RWPE1 (cell line): Measurements from ENCODE around the gene ADGRB2.

Source experiments
- CTCF ChIA-PET: fragments of 350-600 bp; sonication (Branson Sonifier 250); formaldehyde crosslinking; extraction: SDS; loops from one replicate; lab custom pipeline; 2021; lab: Yijun Ruan, JAX
- POLR2A ChIA-PET: fragments of 400-600 bp; formaldehyde crosslinking; extraction: SDS; loops from one replicate; lab custom pipeline; 2020; ENCODE audit warnings: antibody characterized with exemption; ENCODE audit not compliant: low non-redundant PET; lab: Yijun Ruan, JAX
- DNase-seq: peaks from one replicate; pipeline ENCODE4 v3.0.0; 2012; ENCODE audit warnings: low spot score
- H3K27ac ChIP-seq: fragments of 450-650 bp; 2 replicates; pipeline ENCODE4 v1.5.1; 2017
- TF ChIP-seq, protein P1 (sequence below): fragments of 450-650 bp; conservative IDR thresholded peaks from 2 replicates; pipeline ENCODE4 v1.5.1; 2017; ENCODE audit warnings: low read depth, mild to moderate bottlenecking

The ADGRB2 gene, protein sequence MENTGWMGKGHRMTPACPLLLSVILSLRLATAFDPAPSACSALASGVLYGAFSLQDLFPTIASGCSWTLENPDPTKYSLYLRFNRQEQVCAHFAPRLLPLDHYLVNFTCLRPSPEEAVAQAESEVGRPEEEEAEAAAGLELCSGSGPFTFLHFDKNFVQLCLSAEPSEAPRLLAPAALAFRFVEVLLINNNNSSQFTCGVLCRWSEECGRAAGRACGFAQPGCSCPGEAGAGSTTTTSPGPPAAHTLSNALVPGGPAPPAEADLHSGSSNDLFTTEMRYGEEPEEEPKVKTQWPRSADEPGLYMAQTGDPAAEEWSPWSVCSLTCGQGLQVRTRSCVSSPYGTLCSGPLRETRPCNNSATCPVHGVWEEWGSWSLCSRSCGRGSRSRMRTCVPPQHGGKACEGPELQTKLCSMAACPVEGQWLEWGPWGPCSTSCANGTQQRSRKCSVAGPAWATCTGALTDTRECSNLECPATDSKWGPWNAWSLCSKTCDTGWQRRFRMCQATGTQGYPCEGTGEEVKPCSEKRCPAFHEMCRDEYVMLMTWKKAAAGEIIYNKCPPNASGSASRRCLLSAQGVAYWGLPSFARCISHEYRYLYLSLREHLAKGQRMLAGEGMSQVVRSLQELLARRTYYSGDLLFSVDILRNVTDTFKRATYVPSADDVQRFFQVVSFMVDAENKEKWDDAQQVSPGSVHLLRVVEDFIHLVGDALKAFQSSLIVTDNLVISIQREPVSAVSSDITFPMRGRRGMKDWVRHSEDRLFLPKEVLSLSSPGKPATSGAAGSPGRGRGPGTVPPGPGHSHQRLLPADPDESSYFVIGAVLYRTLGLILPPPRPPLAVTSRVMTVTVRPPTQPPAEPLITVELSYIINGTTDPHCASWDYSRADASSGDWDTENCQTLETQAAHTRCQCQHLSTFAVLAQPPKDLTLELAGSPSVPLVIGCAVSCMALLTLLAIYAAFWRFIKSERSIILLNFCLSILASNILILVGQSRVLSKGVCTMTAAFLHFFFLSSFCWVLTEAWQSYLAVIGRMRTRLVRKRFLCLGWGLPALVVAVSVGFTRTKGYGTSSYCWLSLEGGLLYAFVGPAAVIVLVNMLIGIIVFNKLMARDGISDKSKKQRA (N-terminal part only)

DNA sequence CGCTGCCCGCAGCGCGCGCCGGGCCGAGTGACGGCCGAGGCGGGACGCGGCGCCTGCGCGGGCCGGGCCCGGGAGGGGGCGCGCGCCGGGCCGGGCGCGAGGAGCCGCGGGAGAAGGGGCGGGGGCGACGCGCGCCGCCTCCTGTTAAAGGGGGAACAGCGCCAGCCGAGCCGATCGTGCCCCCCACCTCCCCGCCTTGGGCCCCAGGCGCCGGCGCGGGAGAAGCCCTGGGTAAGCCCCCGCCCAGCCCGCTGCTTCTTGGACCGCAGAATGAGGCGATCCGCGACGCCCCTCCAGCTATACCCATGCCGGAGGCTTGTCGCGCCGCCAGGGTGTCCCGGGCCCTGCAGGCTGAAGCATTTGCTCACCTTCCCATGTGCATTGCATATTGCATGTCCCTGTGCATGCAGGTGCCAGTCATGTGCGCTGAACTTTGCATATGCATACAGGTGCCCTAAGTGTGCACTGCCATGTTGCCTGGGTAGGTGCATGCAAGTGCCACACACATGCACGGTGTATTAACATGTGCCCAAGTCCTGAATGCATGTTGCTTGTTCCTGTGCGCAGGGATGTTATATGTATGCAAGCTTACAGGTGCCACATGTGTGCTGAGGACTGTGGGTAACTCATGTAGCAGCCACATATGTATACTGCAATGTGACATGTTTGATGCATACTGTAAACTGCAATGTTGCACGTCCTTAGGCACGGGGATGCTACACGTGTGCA is at the start of gene ADGRB2:
Gene ADGRB2 (minus strand): TSS at position 29 of the 729 bp plus-strand sequence. CDS start 7,119 bp downstream, outside the sequence.
- peak within 1 kb of the TSS; percentile 20; the same call in 1 of the 2 replicates for H3K27ac ChIP-seq
- CTCF ChIA-PET: interaction anchor here (1.7 to 3.1 kb wide), 2 partner anchors 11 to 24 kb away, joined by 7 to 18 read pairs; no protein-coding TSS in a partner anchor
- POLR2A ChIA-PET: no interaction called here
- TF ChIP-seq, protein P1, sequence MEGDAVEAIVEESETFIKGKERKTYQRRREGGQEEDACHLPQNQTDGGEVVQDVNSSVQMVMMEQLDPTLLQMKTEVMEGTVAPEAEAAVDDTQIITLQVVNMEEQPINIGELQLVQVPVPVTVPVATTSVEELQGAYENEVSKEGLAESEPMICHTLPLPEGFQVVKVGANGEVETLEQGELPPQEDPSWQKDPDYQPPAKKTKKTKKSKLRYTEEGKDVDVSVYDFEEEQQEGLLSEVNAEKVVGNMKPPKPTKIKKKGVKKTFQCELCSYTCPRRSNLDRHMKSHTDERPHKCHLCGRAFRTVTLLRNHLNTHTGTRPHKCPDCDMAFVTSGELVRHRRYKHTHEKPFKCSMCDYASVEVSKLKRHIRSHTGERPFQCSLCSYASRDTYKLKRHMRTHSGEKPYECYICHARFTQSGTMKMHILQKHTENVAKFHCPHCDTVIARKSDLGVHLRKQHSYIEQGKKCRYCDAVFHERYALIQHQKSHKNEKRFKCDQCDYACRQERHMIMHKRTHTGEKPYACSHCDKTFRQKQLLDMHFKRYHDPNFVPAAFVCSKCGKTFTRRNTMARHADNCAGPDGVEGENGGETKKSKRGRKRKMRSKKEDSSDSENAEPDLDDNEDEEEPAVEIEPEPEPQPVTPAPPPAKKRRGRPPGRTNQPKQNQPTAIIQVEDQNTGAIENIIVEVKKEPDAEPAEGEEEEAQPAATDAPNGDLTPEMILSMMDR: peak; percentile 50
- no peak for DNase-seq

DNA sequence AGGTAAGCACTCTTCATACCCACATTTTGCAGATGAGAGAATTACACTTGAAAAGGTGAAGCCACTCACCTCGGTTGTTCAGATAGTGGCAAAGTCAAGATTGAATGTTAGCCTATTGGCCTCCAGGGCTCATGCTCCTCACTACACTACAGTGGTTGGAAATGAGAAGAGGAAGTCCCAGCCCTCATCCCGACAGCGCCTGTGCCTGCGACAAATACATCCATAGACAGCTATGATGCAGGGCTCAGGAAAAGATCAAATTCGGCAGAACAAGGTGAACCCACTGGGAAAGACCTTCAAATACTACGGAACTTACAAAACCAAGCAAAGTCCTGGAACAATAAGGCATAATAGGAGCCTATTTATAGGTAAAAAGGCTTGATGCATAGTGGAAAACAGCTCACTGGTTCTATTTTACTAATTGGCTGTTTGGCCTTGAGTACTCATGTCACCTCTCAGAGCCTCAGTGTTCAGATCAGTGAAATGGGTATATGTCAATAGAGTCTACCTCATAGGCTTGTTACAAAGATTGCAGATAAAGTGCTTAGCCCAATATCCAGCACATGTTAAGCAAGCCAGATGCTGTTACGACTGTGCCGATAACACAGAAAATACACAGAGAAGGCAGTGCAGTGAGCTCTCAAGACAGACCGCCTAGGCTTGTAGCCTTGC is 48.2 kb upstream of the ADGRB2 start:
- POLR2A ChIA-PET: no interaction called here
- CTCF ChIA-PET: interaction anchor here (0.5 kb wide), 1 partner anchor 44 kb away, joined by 3 read pairs; no protein-coding TSS in a partner anchor

DNA sequence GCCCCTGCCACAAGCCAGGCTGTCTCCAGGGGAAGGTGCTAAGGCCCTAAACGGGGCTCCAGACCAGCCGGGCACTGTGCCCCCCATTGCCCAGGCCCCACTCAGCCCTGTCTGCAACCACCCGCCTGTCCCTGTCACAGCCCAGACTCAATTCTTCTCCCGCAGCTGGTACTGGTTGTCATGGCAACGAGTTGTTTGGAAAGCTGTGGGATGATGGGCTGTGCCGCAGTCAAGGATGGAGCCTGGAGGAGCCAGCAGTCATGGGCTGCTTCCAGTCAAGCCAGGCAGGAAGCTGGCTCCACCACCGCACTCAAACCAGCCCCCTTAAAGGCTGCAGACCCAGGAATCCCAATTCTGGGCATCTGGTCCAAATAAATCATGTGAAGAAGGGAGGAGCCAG is 47.5 kb upstream of the ADGRB2 start:
- CTCF ChIA-PET: no interaction called here
- no peak overlapping the region for H3K27ac ChIP-seq
- POLR2A ChIA-PET: no interaction called here
- TF ChIP-seq, protein P1: no peak
- DNase-seq: no peak

More for the DNA sequence above, 48.2 kb upstream of the ADGRB2 start:
- TF ChIP-seq, protein P1: no peak
- no peak for DNase-seq
- H3K27ac ChIP-seq: no peak overlapping the region

DNA sequence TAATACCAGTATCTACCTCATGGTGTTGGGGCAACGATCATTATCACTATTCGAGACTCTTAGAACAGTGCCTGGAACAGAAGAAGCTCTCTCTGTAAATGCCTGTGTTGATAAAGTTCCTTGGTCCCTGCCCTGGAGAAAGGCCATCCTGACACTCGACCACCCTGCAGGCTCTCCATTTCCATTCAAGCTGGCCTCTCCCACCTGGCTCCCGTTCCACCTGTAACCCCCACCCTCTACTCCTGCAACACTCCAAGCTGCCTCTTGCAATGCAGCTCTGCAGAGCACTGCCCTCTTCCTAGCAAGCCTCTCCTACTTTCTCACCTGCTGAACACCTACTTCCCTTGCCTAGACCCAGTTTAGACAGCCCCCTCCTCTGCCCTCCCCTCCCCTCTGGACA is 45.6 kb upstream of the ADGRB2 start:
- CTCF ChIA-PET: no interaction called here
- DNase-seq: no peak
- H3K27ac ChIP-seq: no peak overlapping the region
- TF ChIP-seq, protein P1: no peak
- POLR2A ChIA-PET: no interaction called here

DNA sequence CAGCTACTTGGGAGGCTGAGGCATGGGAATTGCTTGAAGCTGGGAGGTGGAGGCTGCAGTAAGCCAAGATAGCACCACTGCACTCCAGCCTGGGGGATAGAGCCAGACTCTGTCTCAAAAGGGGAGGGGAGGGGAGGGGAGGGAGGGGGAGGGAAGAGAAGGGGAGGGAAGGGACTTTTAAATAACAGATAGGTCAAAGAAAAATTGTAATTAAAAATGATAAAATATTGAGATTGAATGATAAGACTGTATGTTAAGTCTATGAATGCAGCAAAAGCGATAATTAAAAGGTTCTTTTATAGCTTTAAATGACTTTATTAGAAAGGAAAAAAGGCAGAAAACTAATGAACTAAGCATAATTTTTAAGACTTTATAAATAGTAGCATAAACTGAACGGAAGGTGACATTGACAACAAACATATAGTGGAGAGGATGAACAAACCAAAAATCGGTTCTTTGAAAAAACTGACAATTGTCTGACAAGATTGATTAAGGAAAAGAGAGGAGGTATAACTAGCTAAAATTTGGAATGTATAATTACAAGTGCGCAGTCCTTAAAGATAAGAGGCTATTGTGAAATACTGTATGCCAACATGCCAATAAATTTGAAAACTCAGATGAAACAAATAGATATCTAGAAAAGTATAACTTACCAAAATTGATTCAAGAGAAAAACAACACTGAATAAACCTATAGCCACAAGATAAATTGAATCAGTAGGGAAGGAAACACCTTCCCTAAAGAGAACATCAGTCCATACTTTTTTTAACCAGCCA is 43.3 kb upstream of the ADGRB2 start:
- ChIA-PET POLR2A (no interaction called here), CTCF (interaction anchor here (0.6 kb wide), 1 partner anchor 54 kb away, joined by 7 read pairs; no protein-coding TSS in a partner anchor)
- no peak overlapping the region for H3K27ac ChIP-seq
- no peak for DNase-seq
- TF ChIP-seq, protein P1: no peak
